K562 (cell line): ENCODE measurements around the gene MSH2. TPM values are rescaled to one million over a fixed set of nuclear protein-coding genes. Genes with fewer than 3 reads are reported as not detected.

Experiments used
- ARHGAP35 ChIP-seq: fragments of 450-650 bp; IDR thresholded peaks from 2 replicates; pipeline ENCODE4 v1.6.1; 2018; ENCODE audit not compliant: partially characterized antibody
- CBX3 ChIP-seq, 2 experiments: IDR thresholded peaks; 1 replicate in 1 of 2; 2 replicates in 1 of 2; pipeline ENCODE4 v1.6.1; 2012; ENCODE audit warnings: inconsistent platforms in 2 of 2, low read length in 2 of 2, borderline replicate concordance in 1 of 2, control low read depth in 1 of 2
- CCAR2 ChIP-seq: fragments of 200-400 bp; formaldehyde crosslinking; IDR thresholded peaks from 2 replicates; pipeline ENCODE4 v1.6.1; 2017; ENCODE audit warnings: mild to moderate bottlenecking, low read depth, low read length
- ELF1 ChIP-seq: fragments of 200-800 bp; sonication (Bioruptor generic); IDR thresholded peaks from 2 replicates; pipeline ENCODE4 v1.6.1; 2016; ENCODE audit warnings: missing genetic modification characterization, missing compliant biosample characterization
- EP300 ChIP-seq: IDR thresholded peaks from 2 replicates; pipeline ENCODE4 v1.6.1; 2012; ENCODE audit warnings: low read length, improper control_type of control experiment
- HCFC1 ChIP-seq: IDR thresholded peaks from 2 replicates; pipeline ENCODE4 v1.6.1; 2012; ENCODE audit warnings: low read depth, low read length, improper control_type of control experiment
- JUND ChIP-seq, 2 experiments: IDR thresholded peaks; 2 replicates in 1 of 2; 3 replicates in 1 of 2; pipeline ENCODE4 v1.6.1; 2011; ENCODE audit warnings: borderline replicate concordance in 2 of 2, low read depth in 2 of 2, low read length in 2 of 2, improper control_type of control experiment in 1 of 2, missing biosample characterization in 1 of 2, missing genetic modification characterization in 1 of 2, missing genetic modification reagents in 1 of 2
- NCOR1 ChIP-seq: fragments of 450-650 bp; IDR thresholded peaks from 2 replicates; pipeline ENCODE4 v1.6.1; 2016; ENCODE audit warnings: mild to moderate bottlenecking, moderate library complexity
- RFX1 ChIP-seq: fragments of 450-650 bp; IDR thresholded peaks from 2 replicates; pipeline ENCODE4 v1.6.1; 2016; ENCODE audit warnings: mild to moderate bottlenecking, moderate library complexity
- SETDB1 ChIP-seq: IDR thresholded peaks from one replicate; pipeline ENCODE4 v1.6.1; 2012; ENCODE audit warnings: low read length, control low read depth, inconsistent platforms
- SPI1 ChIP-seq: IDR thresholded peaks from 2 replicates; pipeline ENCODE4 v1.6.1; 2011; ENCODE audit warnings: low read depth, low read length, control low read depth, borderline replicate concordance
- TGIF2 ChIP-seq: sonication (generic); formaldehyde crosslinking; IDR thresholded peaks from 2 replicates; pipeline ENCODE4 v1.8.1; 2022; ENCODE audit warnings: mild to moderate bottlenecking, missing genetic modification reagents, moderate library complexity
- ZEB2 ChIP-seq: fragments of 450-650 bp; IDR thresholded peaks from 2 replicates; pipeline ENCODE4 v1.6.1; 2016
- ZNF165 ChIP-seq: fragments of 250-450 bp; sonication (Bioruptor Pico); IDR thresholded peaks from 2 replicates; pipeline ENCODE4 v1.4.0; 2020; ENCODE audit warnings: borderline replicate concordance
- polyA plus RNA-seq, 8 experiments: library from polyadenylated mRNA; depleted of rRNA in 4 of 8; stranded (reverse) in 5 of 8; unstranded in 3 of 8; fragments of >200 nt; fragmentation: Nextera tagmentation in 2 of 8; fragmentation: Illumina TruSeq in 1 of 8; extraction: Ambion mirVana in 2 of 8; extraction: Trizol in 1 of 8; gene quantifications; 2 replicates each; pipeline versions ENCODE4 v1.2.1 to v1.2.3, GENCODE V29; 2011 to 2014; ENCODE audit warnings: inconsistent platforms in 1 of 8, missing spikeins in 1 of 8
- total RNA-seq, 7 experiments: library from RNA; depleted of rRNA in 6 of 7; stranded (reverse); fragments of >200 nt in 6 of 7; fragmentation: Illumina TruSeq in 2 of 7; extraction: Trizol in 2 of 7; gene quantifications; 2 replicates each; pipeline versions ENCODE4 v1.2.1 to v1.2.3, GENCODE V29; 2011 to 2021; ENCODE audit warnings: low replicate concordance in 1 of 7
- TF ChIP-seq, protein P1 (sequence below), 2 experiments: fragments of 450-650 bp; conservative IDR thresholded peaks; 2 replicates each; pipeline ENCODE4 v1.6.1; 2017; ENCODE audit warnings: mild to moderate bottlenecking in 2 of 2, moderate library complexity in 2 of 2
- TF ChIP-seq, protein P2 (sequence below): fragments of 450-650 bp; IDR thresholded peaks from 2 replicates; pipeline ENCODE4 v1.6.1; 2018; ENCODE audit not compliant: partially characterized antibody
- TF ChIP-seq, protein P3 (sequence below): sonication (generic); formaldehyde crosslinking; IDR thresholded peaks from 2 replicates; pipeline ENCODE4 v1.8.0; 2022; ENCODE audit warnings: mild to moderate bottlenecking, missing genetic modification reagents
- TF ChIP-seq, protein P4 (sequence below): sonication (generic); formaldehyde crosslinking; IDR thresholded peaks from 2 replicates; pipeline ENCODE4 v1.8.0; 2022; ENCODE audit warnings: missing genetic modification reagents, mild to moderate bottlenecking, moderate library complexity, borderline replicate concordance

MSH2 gene
- total and polyA plus RNA-seq, 9 of the 15 experiments (the other 6 are each of a cell fraction or from before 2014, with no cell fraction given) = 51.8 to 139 (median 113) TPM

DNA sequence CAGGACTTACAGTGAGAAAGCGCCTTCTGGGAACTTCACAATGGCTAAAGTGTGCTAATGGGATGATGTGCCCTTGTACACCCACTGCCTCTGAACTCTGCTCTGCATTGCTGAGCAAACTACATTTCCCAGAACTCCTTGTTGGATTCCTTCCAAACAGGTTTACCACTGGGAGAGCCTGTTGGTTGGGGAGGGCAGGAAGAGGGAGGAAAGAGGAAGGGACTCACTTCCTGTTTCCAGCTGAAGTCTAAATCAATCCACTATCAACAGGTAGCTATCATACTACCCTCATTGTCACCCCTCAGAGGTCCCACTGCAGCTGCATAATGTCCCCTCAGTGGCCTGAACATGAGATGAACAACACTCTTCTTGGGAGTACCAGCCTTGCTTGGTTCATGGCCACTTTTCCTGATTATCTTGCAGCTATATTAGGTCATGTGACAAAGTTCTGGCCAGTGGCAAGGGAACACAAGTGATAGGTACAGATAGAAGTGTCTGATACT lies 109.7 kb downstream of the MSH2 start (continued):
- TF ChIP-seq ZNF165 (CRISPR knock-in tag) (no peak), HCFC1 (peak; percentile 85), SPI1 (peak; percentile 98), ARHGAP35 (no peak), JUND (IDR thresholded peaks at IDR 0.05; ENCODE audit: borderline replicate concordance, low read depth, low read length) (no peak), JUND (tag; IDR thresholded peaks at IDR 0.05; ENCODE audit: borderline replicate concordance, low read depth, low read length) (peak; percentile 19; the same call in 2 of the 3 replicates), ZEB2 (no peak), TGIF2 (CRISPR knock-in tag) (no peak), NCOR1 (no peak), RFX1 (no peak), CCAR2 (no peak), SETDB1 (no peak), ELF1 (tag) (peak; percentile 89), EP300 (no peak), CBX3 (IDR thresholded peaks at IDR 0.05; ENCODE audit: borderline replicate concordance in 1 of 2, low read length in 2 of 2) (peak in 1 of 2 experiments; percentile 37; a peak in 1 of 3 replicates)
- TF ChIP-seq, protein P1, sequence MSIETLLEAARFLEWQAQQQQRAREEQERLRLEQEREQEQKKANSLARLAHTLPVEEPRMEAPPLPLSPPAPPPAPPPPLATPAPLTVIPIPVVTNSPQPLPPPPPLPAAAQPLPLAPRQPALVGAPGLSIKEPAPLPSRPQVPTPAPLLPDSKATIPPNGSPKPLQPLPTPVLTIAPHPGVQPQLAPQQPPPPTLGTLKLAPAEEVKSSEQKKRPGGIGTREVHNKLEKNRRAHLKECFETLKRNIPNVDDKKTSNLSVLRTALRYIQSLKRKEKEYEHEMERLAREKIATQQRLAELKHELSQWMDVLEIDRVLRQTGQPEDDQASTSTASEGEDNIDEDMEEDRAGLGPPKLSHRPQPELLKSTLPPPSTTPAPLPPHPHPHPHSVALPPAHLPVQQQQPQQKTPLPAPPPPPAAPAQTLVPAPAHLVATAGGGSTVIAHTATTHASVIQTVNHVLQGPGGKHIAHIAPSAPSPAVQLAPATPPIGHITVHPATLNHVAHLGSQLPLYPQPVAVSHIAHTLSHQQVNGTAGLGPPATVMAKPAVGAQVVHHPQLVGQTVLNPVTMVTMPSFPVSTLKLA (conservative IDR thresholded peaks at IDR 0.05) = no peak
- TF ChIP-seq, protein P2, sequence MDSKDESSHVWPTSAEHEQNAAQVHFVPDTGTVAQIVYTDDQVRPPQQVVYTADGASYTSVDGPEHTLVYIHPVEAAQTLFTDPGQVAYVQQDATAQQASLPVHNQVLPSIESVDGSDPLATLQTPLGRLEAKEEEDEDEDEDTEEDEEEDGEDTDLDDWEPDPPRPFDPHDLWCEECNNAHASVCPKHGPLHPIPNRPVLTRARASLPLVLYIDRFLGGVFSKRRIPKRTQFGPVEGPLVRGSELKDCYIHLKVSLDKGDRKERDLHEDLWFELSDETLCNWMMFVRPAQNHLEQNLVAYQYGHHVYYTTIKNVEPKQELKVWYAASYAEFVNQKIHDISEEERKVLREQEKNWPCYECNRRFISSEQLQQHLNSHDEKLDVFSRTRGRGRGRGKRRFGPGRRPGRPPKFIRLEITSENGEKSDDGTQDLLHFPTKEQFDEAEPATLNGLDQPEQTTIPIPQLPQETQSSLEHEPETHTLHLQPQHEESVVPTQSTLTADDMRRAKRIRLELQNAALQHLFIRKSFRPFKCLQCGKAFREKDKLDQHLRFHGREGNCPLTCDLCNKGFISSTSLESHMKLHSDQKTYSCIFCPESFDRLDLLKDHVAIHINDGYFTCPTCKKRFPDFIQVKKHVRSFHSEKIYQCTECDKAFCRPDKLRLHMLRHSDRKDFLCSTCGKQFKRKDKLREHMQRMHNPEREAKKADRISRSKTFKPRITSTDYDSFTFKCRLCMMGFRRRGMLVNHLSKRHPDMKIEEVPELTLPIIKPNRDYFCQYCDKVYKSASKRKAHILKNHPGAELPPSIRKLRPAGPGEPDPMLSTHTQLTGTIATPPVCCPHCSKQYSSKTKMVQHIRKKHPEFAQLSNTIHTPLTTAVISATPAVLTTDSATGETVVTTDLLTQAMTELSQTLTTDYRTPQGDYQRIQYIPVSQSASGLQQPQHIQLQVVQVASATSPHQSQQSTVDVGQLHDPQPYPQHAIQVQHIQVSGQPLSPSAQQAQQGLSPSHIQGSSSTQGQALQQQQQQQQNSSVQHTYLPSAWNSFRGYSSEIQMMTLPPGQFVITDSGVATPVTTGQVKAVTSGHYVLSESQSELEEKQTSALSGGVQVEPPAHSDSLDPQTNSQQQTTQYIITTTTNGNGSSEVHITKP = no peak
- TF ChIP-seq, protein P3, sequence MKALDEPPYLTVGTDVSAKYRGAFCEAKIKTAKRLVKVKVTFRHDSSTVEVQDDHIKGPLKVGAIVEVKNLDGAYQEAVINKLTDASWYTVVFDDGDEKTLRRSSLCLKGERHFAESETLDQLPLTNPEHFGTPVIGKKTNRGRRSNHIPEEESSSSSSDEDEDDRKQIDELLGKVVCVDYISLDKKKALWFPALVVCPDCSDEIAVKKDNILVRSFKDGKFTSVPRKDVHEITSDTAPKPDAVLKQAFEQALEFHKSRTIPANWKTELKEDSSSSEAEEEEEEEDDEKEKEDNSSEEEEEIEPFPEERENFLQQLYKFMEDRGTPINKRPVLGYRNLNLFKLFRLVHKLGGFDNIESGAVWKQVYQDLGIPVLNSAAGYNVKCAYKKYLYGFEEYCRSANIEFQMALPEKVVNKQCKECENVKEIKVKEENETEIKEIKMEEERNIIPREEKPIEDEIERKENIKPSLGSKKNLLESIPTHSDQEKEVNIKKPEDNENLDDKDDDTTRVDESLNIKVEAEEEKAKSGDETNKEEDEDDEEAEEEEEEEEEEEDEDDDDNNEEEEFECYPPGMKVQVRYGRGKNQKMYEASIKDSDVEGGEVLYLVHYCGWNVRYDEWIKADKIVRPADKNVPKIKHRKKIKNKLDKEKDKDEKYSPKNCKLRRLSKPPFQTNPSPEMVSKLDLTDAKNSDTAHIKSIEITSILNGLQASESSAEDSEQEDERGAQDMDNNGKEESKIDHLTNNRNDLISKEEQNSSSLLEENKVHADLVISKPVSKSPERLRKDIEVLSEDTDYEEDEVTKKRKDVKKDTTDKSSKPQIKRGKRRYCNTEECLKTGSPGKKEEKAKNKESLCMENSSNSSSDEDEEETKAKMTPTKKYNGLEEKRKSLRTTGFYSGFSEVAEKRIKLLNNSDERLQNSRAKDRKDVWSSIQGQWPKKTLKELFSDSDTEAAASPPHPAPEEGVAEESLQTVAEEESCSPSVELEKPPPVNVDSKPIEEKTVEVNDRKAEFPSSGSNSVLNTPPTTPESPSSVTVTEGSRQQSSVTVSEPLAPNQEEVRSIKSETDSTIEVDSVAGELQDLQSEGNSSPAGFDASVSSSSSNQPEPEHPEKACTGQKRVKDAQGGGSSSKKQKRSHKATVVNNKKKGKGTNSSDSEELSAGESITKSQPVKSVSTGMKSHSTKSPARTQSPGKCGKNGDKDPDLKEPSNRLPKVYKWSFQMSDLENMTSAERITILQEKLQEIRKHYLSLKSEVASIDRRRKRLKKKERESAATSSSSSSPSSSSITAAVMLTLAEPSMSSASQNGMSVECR = no peak
- TF ChIP-seq, protein P4, sequence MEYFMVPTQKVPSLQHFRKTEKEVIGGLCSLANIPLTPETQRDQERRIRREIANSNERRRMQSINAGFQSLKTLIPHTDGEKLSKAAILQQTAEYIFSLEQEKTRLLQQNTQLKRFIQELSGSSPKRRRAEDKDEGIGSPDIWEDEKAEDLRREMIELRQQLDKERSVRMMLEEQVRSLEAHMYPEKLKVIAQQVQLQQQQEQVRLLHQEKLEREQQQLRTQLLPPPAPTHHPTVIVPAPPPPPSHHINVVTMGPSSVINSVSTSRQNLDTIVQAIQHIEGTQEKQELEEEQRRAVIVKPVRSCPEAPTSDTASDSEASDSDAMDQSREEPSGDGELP (CRISPR knock-in tag) = no peak
